B cell (primary cell): Measurements from ENCODE around the gene NCOA3.

ENCODE experiments used
- EZH2 ChIP-seq: IDR thresholded peaks from 2 replicates; pipeline ENCODE4 v1.6.1; 2012; ENCODE audit warnings: borderline replicate concordance, low read depth, mild to moderate bottlenecking, moderate library complexity, low read length; ENCODE audit not compliant: insufficient read depth, poor library complexity, severe bottlenecking
- TF ChIP-seq, protein P1 (sequence below): fragments of 200-600 bp; IDR thresholded peaks from one replicate; pipeline ENCODE4 v1.8.0; 2022; ENCODE audit warnings: antibody characterized with exemption, mild to moderate bottlenecking

GRCh38 chr20:47706345-47706744, 204.7 kb downstream of the NCOA3 start:
- TF ChIP-seq, protein P1, sequence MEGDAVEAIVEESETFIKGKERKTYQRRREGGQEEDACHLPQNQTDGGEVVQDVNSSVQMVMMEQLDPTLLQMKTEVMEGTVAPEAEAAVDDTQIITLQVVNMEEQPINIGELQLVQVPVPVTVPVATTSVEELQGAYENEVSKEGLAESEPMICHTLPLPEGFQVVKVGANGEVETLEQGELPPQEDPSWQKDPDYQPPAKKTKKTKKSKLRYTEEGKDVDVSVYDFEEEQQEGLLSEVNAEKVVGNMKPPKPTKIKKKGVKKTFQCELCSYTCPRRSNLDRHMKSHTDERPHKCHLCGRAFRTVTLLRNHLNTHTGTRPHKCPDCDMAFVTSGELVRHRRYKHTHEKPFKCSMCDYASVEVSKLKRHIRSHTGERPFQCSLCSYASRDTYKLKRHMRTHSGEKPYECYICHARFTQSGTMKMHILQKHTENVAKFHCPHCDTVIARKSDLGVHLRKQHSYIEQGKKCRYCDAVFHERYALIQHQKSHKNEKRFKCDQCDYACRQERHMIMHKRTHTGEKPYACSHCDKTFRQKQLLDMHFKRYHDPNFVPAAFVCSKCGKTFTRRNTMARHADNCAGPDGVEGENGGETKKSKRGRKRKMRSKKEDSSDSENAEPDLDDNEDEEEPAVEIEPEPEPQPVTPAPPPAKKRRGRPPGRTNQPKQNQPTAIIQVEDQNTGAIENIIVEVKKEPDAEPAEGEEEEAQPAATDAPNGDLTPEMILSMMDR: no peak
- TF ChIP-seq EZH2: no peak
